ENCODE results near the gene RAD1. TPM values are rescaled to one million over a fixed set of nuclear protein-coding genes. Genes with fewer than 3 reads are reported as not detected.

Gene RAD1
- polyA plus RNA-seq, 2 of the 4 experiments (the other 2 are of a cell fraction): 41.4 to 41.9 TPM

DNA sequence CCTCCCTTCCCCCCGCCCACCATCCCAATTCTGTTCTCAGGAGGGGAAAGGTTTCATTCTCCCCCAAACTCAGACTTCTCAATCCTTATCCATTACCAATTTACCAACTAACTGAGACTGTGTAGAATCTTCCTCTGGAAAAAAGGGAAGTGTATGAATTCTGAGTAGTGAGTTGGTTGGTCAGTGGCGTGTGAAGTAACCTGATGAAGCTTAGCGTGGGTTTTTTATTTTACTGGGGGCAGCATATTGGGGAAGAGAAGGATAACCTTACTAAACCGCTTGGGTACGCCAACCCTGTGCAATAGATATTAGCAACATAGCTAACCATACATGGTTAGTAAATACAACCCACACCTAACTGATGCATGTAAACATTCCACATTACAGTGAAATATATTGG lies 13.0 kb upstream of the RAD1 start:
- no peak for ATAC-seq
- POLR2A ChIA-PET: interaction anchor here (2.4 kb wide), 1 partner anchor 13 kb away, joined by 41 read pairs; the partner anchor contains the start of genes BRIX1 and RAD1
- Histone ChIP-seq H3K27ac (no peak overlapping the region), H3K4me3 (no peak overlapping the region), H3K4me1 (peaks cover 29% of the 10 kb centered on the region), H3K9me3 (no peaks in the 10 kb centered on the region), H3K4me2 (no peak overlapping the region)
- DNase-seq (ENCODE audit: low read depth in 1 of 2, low spot score in 1 of 2): no peak
- TF ChIP-seq RFX5 (IDR thresholded peaks at IDR 0.05) (no peak), KDM5A (IDR thresholded peaks at IDR 0.05) (no peak), KDM1A (IDR thresholded peaks at IDR 0.05; ENCODE audit: low read depth) (no peak), CBX2 (IDR thresholded peaks at IDR 0.05; ENCODE audit: borderline replicate concordance, low read depth) (no peak), RNF2 (IDR thresholded peaks at IDR 0.05; ENCODE audit: borderline replicate concordance, low read depth) (no peak), PHF8 (IDR thresholded peaks at IDR 0.05; ENCODE audit: borderline replicate concordance, low read depth) (no peak), HDAC2 (IDR thresholded peaks at IDR 0.05) (no peak), NPAS2 (CRISPR knock-in tag; IDR thresholded peaks at IDR 0.05; ENCODE audit: borderline replicate concordance) (no peak)
- TF ChIP-seq, protein P1, sequence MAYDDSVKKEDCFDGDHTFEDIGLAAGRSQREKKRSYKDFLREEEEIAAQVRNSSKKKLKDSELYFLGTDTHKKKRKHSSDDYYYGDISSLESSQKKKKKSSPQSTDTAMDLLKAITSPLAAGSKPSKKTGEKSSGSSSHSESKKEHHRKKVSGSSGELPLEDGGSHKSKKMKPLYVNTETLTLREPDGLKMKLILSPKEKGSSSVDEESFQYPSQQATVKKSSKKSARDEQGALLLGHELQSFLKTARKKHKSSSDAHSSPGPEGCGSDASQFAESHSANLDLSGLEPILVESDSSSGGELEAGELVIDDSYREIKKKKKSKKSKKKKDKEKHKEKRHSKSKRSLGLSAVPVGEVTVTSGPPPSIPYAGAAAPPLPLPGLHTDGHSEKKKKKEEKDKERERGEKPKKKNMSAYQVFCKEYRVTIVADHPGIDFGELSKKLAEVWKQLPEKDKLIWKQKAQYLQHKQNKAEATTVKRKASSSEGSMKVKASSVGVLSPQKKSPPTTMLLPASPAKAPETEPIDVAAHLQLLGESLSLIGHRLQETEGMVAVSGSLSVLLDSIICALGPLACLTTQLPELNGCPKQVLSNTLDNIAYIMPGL (CRISPR knock-in tag; IDR thresholded peaks at IDR 0.05; ENCODE audit: borderline replicate concordance): no peak
- CTCF ChIA-PET: interaction anchor here (1.1 to 1.4 kb wide), 2 partner anchors 13 to 30 kb away, joined by 3 read pairs; partner anchors contain the start of genes BRIX1 and RAD1
- no peak for FAIRE-seq
- 94% methylated on average over 5 of the region's 5 CpGs for WGBS (ENCODE audit: missing lambda C conversion rate)

DNA sequence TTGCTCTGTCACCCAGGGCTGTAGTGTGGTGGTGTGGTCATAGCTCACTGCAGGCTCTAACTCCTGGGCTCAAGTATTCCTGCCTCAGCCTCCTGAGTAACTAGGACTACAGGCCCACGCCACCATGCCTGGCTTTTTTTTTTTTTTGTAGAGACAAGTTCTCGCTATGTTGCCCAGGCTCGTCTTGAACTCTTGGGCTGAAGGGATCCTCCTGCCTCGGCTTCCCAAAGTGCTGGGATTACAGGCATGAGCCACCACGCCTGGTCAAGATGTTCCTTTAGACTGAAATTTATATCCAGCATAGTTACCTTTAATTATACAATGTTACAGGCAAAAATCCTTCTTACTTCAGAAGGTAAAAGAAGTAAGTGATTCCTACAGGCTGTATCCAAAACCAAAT lies 12.5 kb upstream of the RAD1 start:
- H3K27ac ChIP-seq: no peak overlapping the region
- FAIRE-seq (no peak), DNase-seq (ENCODE audit: low read depth in 1 of 2, low spot score in 1 of 2) (no peak), ATAC-seq (no peak)
- no peak overlapping the region for H3K4me3 ChIP-seq
- TF ChIP-seq BHLHE40 (IDR thresholded peaks at IDR 0.05; ENCODE audit: low read depth, low read length): no peak
- TF ChIP-seq, protein P2, sequence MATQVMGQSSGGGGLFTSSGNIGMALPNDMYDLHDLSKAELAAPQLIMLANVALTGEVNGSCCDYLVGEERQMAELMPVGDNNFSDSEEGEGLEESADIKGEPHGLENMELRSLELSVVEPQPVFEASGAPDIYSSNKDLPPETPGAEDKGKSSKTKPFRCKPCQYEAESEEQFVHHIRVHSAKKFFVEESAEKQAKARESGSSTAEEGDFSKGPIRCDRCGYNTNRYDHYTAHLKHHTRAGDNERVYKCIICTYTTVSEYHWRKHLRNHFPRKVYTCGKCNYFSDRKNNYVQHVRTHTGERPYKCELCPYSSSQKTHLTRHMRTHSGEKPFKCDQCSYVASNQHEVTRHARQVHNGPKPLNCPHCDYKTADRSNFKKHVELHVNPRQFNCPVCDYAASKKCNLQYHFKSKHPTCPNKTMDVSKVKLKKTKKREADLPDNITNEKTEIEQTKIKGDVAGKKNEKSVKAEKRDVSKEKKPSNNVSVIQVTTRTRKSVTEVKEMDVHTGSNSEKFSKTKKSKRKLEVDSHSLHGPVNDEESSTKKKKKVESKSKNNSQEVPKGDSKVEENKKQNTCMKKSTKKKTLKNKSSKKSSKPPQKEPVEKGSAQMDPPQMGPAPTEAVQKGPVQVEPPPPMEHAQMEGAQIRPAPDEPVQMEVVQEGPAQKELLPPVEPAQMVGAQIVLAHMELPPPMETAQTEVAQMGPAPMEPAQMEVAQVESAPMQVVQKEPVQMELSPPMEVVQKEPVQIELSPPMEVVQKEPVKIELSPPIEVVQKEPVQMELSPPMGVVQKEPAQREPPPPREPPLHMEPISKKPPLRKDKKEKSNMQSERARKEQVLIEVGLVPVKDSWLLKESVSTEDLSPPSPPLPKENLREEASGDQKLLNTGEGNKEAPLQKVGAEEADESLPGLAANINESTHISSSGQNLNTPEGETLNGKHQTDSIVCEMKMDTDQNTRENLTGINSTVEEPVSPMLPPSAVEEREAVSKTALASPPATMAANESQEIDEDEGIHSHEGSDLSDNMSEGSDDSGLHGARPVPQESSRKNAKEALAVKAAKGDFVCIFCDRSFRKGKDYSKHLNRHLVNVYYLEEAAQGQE (IDR thresholded peaks at IDR 0.05): no peak
- TF ChIP-seq KDM5A (IDR thresholded peaks at IDR 0.05): no peak
- TF ChIP-seq TP53 (CRISPR knock-in tag; IDR thresholded peaks at IDR 0.05): no peak
- TF ChIP-seq MYC (IDR thresholded peaks at IDR 0.05; ENCODE audit: borderline replicate concordance, low read length): no peak
- no peak for TF ChIP-seq CEBPB (IDR thresholded peaks at IDR 0.05)
- TF ChIP-seq NR3C1 (IDR thresholded peaks at IDR 0.05): no peak
- TF ChIP-seq NPAS2 (CRISPR knock-in tag; IDR thresholded peaks at IDR 0.05; ENCODE audit: borderline replicate concordance): no peak
- TF ChIP-seq HOXB13 (CRISPR knock-in tag; IDR thresholded peaks at IDR 0.05; ENCODE audit: low read depth): no peak
- TF ChIP-seq, protein P3, sequence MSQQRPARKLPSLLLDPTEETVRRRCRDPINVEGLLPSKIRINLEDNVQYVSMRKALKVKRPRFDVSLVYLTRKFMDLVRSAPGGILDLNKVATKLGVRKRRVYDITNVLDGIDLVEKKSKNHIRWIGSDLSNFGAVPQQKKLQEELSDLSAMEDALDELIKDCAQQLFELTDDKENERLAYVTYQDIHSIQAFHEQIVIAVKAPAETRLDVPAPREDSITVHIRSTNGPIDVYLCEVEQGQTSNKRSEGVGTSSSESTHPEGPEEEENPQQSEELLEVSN (IDR thresholded peaks at IDR 0.05; ENCODE audit: borderline replicate concordance, low read depth): no peak
- ChIA-PET CTCF (no interaction called here), POLR2A (no interaction called here)
- H3K4me1 ChIP-seq: peaks cover 33% of the 10 kb centered on the region
- H3K9me3 ChIP-seq: no peaks in the 10 kb centered on the region
- no peak overlapping the region for H3K4me2 ChIP-seq
- WGBS (ENCODE audit: missing lambda C conversion rate): 88% methylated on average over 5 of the region's 5 CpGs

All from A549 (cell line).